ENCODE results near the gene PTPN3. TPM values are rescaled to one million over a fixed set of nuclear protein-coding genes. Genes with fewer than 3 reads are reported as not detected.
A peak's percentile ranks its signal among the peaks of the same experiment; 100 is the strongest.

Gene PTPN3
- total RNA-seq, 4 donors from 2014 or later = 11.8 to 21.6 (median 14.1) TPM

- no peak for TF ChIP-seq POLR2A (IDR thresholded peaks at IDR 0.05)
- TF ChIP-seq, protein P1, sequence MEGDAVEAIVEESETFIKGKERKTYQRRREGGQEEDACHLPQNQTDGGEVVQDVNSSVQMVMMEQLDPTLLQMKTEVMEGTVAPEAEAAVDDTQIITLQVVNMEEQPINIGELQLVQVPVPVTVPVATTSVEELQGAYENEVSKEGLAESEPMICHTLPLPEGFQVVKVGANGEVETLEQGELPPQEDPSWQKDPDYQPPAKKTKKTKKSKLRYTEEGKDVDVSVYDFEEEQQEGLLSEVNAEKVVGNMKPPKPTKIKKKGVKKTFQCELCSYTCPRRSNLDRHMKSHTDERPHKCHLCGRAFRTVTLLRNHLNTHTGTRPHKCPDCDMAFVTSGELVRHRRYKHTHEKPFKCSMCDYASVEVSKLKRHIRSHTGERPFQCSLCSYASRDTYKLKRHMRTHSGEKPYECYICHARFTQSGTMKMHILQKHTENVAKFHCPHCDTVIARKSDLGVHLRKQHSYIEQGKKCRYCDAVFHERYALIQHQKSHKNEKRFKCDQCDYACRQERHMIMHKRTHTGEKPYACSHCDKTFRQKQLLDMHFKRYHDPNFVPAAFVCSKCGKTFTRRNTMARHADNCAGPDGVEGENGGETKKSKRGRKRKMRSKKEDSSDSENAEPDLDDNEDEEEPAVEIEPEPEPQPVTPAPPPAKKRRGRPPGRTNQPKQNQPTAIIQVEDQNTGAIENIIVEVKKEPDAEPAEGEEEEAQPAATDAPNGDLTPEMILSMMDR (IDR thresholded peaks at IDR 0.05) = no peak
- Histone ChIP-seq H3K27ac (peak overlapping the region in 3 of 4 donors; percentile 32 to 55 (median 43)), H3K4me1 (peaks cover 0 to 54% (median 16%) of the 10 kb centered on the region in 3 donors), H3K4me3 (no peak overlapping the region), H3K27me3 (no peaks in the 10 kb centered on the region), H3K36me3 (no peaks in the 10 kb centered on the region), H3K9me3 (no peaks in the 10 kb centered on the region)
- intact Hi-C loops (cut with DNase I) = no loop called here
- no peak for DNase-seq
- WGBS, 2 donors = 38 to 70% methylated on average over 7 of the region's 7 CpGs
Measured at GRCh38 chr9:109475526-109475925, 22.6 kb downstream of the PTPN3 start.

DNA sequence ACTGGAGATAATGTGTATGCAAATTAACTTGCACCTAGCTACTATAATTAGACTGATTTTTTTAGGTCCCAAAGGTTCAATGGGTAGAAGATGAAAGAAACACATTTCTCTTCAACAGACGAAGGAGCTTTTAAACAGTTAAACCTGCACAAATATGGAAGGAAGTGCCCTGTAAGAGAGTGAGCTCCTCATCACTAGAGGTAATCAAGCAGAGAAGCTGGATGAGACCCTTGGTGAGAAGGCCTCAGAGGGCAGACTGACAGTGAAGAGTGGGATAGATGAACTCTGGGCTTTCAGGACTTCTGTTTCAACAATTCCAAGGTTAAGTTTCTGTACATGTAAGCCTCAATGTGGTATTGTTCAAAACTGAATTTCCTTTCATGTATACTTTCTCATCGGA lies 23.2 kb downstream of the PTPN3 start:
- no peak for DNase-seq
- Histone ChIP-seq H3K27me3 (no peaks in the 10 kb centered on the region), H3K4me3 (no peak overlapping the region), H3K9me3 (no peaks in the 10 kb centered on the region), H3K4me1 (peaks cover 0 to 57% (median 16%) of the 10 kb centered on the region in 3 donors), H3K27ac (peak overlapping the region in 2 of 4 donors; percentile 43 to 55), H3K36me3 (no peaks in the 10 kb centered on the region)
- 65 to 78% methylated on average over 2 of the region's 2 CpGs for WGBS, 2 donors
- intact Hi-C loops (cut with DNase I) = no loop called here
- no peak for TF ChIP-seq POLR2A (IDR thresholded peaks at IDR 0.05)
- TF ChIP-seq, protein P1 (IDR thresholded peaks at IDR 0.05) = no peak

GRCh38 chr9:109474170-109474569 lies 23.9 kb downstream of the PTPN3 start:
- no peak overlapping the region for H3K27ac ChIP-seq
- no peaks in the 10 kb centered on the region for H3K9me3 ChIP-seq
- no peaks in the 10 kb centered on the region for H3K36me3 ChIP-seq
- WGBS, 2 donors = 80% methylated on average over 6 to 7 of the region's 7 CpGs
- no peak overlapping the region for H3K4me3 ChIP-seq
- H3K27me3 ChIP-seq = no peaks in the 10 kb centered on the region
- H3K4me1 ChIP-seq = peaks cover 3 to 64% (median 19%) of the 10 kb centered on the region in 3 donors
- intact Hi-C loops (cut with DNase I) = no loop called here
- no peak for DNase-seq
- TF ChIP-seq POLR2A (IDR thresholded peaks at IDR 0.05) = no peak

DNA sequence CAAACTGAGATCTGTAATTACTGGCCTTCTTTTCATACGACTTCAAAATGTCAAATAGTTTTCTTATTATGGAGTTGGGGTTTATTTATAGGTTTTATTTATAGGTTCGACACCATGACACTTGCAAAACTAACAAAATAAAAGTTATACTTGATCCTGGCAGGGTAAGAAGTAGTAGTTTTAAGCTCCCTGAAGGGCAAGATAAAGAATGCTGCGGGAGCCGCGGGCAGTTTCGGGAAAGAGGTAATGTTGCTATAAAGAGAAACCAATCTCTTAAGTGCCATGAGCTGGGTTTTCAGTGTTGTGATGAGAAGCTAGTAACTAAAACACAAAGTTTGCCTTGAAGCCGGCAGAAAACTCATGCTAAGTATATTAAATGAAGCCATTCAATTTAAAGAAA lies 24.8 kb downstream of the PTPN3 start:
- no peak for DNase-seq
- WGBS, 2 donors = 52 to 57% methylated on average over 7 of the region's 7 CpGs
- H3K27me3 ChIP-seq = no peaks in the 10 kb centered on the region
- H3K27ac ChIP-seq = no peak overlapping the region
- no peaks in the 10 kb centered on the region for H3K9me3 ChIP-seq
- TF ChIP-seq, protein P1 (IDR thresholded peaks at IDR 0.05) = no peak
- no peak for TF ChIP-seq POLR2A (IDR thresholded peaks at IDR 0.05)
- H3K4me3 ChIP-seq = peak overlapping the region in 1 of 4 donors; percentile 18
- intact Hi-C loops (cut with DNase I) = no loop called here
- no peaks in the 10 kb centered on the region for H3K36me3 ChIP-seq
- H3K4me1 ChIP-seq = peaks cover 5 to 73% (median 21%) of the 10 kb centered on the region in 3 donors

DNA sequence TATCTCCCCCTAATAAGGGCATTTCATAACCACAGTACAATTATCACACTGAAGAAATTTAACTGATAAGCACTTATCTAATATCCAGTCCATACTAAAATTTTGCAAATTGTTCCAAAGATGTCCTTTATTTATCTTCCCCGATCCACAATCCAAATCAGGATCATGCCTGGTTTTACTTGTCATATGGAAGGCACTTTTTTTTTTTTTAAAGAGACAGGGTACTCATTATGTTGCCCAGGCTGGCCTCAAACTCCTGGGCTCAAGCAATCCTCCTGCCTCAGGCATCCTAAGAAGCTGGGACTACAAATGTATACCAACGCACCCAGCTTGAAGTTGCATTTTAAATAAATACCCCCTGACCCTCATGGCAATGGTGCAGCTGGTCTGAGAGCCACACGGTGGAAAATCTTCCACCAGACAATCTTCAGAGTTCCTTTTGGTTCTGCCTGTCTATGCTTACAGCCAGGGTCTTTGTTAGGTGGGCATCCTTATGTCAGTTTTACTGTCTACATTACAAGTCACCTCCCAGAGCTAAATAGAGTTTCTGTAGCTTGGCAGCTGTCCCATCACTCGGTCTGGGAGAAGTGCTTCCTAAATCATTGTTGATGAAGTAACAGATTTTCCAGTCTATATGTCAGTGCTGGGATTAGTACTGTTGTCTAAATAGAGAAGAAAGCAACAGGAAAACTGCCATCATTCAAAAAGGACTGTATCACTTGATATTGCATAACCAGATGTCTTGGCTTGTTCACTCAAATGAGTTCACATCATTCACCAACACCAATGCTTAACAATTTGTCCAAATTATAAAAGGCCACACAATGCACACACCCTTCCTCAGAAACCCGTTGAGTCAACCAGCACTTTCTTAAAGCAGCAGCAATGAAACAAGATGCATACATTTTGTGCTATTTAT lies 26.4 kb downstream of the PTPN3 start:
- Histone ChIP-seq H3K9me3 (no peaks in the 10 kb centered on the region), H3K4me1 (peaks cover 9 to 73% (median 18%) of the 10 kb centered on the region in 3 donors), H3K4me3 (no peak overlapping the region), H3K27ac (peak overlapping the region in 3 of 4 donors; percentile 6 to 44 (median 16)), H3K36me3 (no peaks in the 10 kb centered on the region), H3K27me3 (no peaks in the 10 kb centered on the region)
- intact Hi-C loops (cut with DNase I) = no loop called here
- DNase-seq = no peak
- TF ChIP-seq, protein P1 (IDR thresholded peaks at IDR 0.05) = no peak
- no peak for TF ChIP-seq POLR2A (IDR thresholded peaks at IDR 0.05)
- 24 to 39% methylated on average over 5 of the region's 5 CpGs for WGBS, 2 donors

Measured in esophagus squamous epithelium (tissue), 5 donors.